Panc1 (cell line): ENCODE results near the gene BTBD19. TPM values are rescaled to one million over a fixed set of nuclear protein-coding genes. Genes with fewer than 3 reads are reported as not detected.

Experiments used
- ATAC-seq: fragments of 200-7000 bp; cut with Tn5 transposase; 2 replicates; pipeline ENCODE4 v1.9.1; 2020; ENCODE audit warnings: mild to moderate bottlenecking, moderate library complexity
- BruUV-seq: library from RNA; stranded (reverse); fragments of 400-500 nt; replicated peaks from 2 replicates; lab custom pipeline; 2021; lab: Mats Ljungman, UMichigan
- CTCF ChIA-PET: fragments of 300-600 bp; sonication (Branson Sonifier 250); formaldehyde crosslinking; loops from one replicate; lab custom pipeline; 2022; ENCODE audit warnings: antibody characterized with exemption; lab: Charles Lee
- POLR2A ChIA-PET: fragments of 300-600 bp; sonication (Branson Sonifier 250); formaldehyde crosslinking; loops from one replicate; lab custom pipeline; 2022; ENCODE audit warnings: antibody characterized with exemption; lab: Charles Lee
- DNase-seq: peaks from one replicate; pipeline ENCODE4 v3.0.0-alpha.2; 2010; ENCODE audit warnings: low read depth, low spot score
- H3K27ac ChIP-seq: 2 replicates; pipeline ENCODE4 v1.5.1; 2011; ENCODE audit warnings: mild to moderate bottlenecking, low read length, inconsistent platforms
- H3K27me3 ChIP-seq: fragments of 200-500 bp; sonication (Bioruptor generic); 2 replicates; pipeline ENCODE4 v1.6.0; 2014; ENCODE audit warnings: low read length, inconsistent platforms; ENCODE audit not compliant: control insufficient read depth, insufficient read depth
- H3K36me3 ChIP-seq: fragments of 200-500 bp; sonication (Bioruptor generic); 2 replicates; pipeline ENCODE4 v1.5.1; 2014; ENCODE audit warnings: inconsistent platforms, mild to moderate bottlenecking, low read length, moderate library complexity; ENCODE audit not compliant: control insufficient read depth, insufficient read depth
- H3K4me1 ChIP-seq: 2 replicates; pipeline ENCODE4 v1.5.1; 2011; ENCODE audit warnings: inconsistent platforms, mild to moderate bottlenecking, low read length, moderate library complexity; ENCODE audit not compliant: control insufficient read depth, insufficient read depth
- H3K4me3 ChIP-seq, 2 experiments: 2 replicates each; pipeline ENCODE4 v1.5.1; 2011 to 2012; ENCODE audit warnings: low read depth in 2 of 2, low read length in 2 of 2, mild to moderate bottlenecking in 2 of 2, inconsistent platforms in 1 of 2, moderate library complexity in 1 of 2
- H3K9me3 ChIP-seq: fragments of 200-500 bp; sonication (Bioruptor generic); 2 replicates; pipeline ENCODE4 v1.5.1; 2014; ENCODE audit warnings: low read depth, mild to moderate bottlenecking, inconsistent platforms, low read length, moderate library complexity; ENCODE audit not compliant: control insufficient read depth, insufficient read depth
- POLR2AphosphoS5 ChIP-seq: IDR thresholded peaks from 2 replicates; pipeline ENCODE4 v1.6.1; 2012; ENCODE audit warnings: mild to moderate bottlenecking, low read depth, low read length, moderate library complexity
- SIN3A ChIP-seq: IDR thresholded peaks from 2 replicates; pipeline ENCODE4 v1.6.1; 2012; ENCODE audit warnings: low read depth, mild to moderate bottlenecking, low read length, moderate library complexity, borderline replicate concordance; ENCODE audit not compliant: insufficient read depth
- TCF7L2 ChIP-seq: IDR thresholded peaks from 2 replicates; pipeline ENCODE4 v1.6.1; 2011; ENCODE audit warnings: mild to moderate bottlenecking, low read depth, low read length, inconsistent platforms
- in situ Hi-C: cut with HindIII; loops from 2 replicates; pipeline ENCODE4 v1.10.0; 2016; ENCODE audit warnings: low sequenced_read_pairs, low pct_unique_long_range_greater_than_20kb
- intact Hi-C: fragments of 100-400 bp; cut with micrococcal nuclease; formaldehyde crosslinking; loops from one replicate; pipeline ENCODE4 v1.10.0; 2022; ENCODE audit not compliant: unreplicated experiment
- total RNA-seq: library from RNA; stranded (reverse); gene quantifications from one replicate; pipeline ENCODE4 v1.2.1, GENCODE V29; 2021; ENCODE audit not compliant: unreplicated experiment
- TF ChIP-seq, protein P1 (sequence below), 2 experiments: IDR thresholded peaks; 2 replicates each; pipeline ENCODE4 v1.6.1; 2011 to 2012; ENCODE audit warnings: low read depth in 2 of 2, control low read depth in 1 of 2, low read length in 1 of 2, mild to moderate bottlenecking in 1 of 2, moderate library complexity in 1 of 2; ENCODE audit not compliant: insufficient read depth in 1 of 2
- TF ChIP-seq, protein P2 (sequence below): fragments of 450-650 bp; IDR thresholded peaks from 2 replicates; pipeline ENCODE4 v1.5.1; 2017; ENCODE audit warnings: mild to moderate bottlenecking

The BTBD19 gene
- total RNA-seq, 1 experiment from 2014 or later, result 2.6 TPM

- in situ Hi-C loops, result no loop called here
- POLR2A ChIA-PET, result interaction anchor here (0.6 kb wide), 2 partner anchors 115 to 460 kb away, joined by 3 to 6 read pairs; no protein-coding TSS in a partner anchor
- peak; percentile 88 for ATAC-seq
These were observed 34.7 kb downstream of the BTBD19 start, which contains the start of gene PTCH2 for GRCh38 chr1:44842862-44843655. TSS of gene PTCH2 (minus strand) at chr1:44843253. CDS start at chr1:44842932, 321 bp downstream.

DNA sequence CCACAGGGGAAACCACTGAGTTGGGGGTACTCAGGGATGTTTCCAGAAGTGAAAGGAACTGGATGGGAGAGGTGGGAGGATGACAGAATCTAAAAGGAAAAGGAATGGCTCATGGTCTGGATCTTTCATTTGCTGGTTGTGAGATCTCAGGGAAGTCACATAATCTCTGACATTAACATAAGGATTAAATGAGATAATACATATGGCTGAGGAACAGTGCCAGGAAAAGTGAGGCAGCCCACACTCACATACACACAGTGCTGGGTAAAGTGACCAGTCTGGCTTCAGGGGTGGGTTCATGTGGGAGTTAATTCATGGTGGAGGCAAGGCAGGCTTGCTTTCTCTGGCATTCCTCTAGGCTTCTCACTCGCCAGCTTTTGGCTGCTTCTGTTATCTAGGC is 38.7 kb downstream of the BTBD19 start:
- CTCF ChIA-PET, result no interaction called here
- no TSS peak for BruUV-seq

More at GRCh38 chr1:44842862-44843655, 34.7 kb downstream of the BTBD19 start, which contains the start of gene PTCH2:
- DNase-seq, result no peak
- Histone ChIP-seq H3K9me3 (no peaks in the 10 kb centered on the region), H3K36me3 (no peaks in the 10 kb centered on the region), H3K4me1 (no peaks in the 10 kb centered on the region), H3K4me3 (peak within 1 kb of the TSS; percentile 50 to 55), H3K27ac (no peak within 1 kb of the TSS), H3K27me3 (no peaks in the 10 kb centered on the region)
- TF ChIP-seq POLR2AphosphoS5 (no peak), SIN3A (no peak), TCF7L2 (no peak)
- TF ChIP-seq, protein P1, sequence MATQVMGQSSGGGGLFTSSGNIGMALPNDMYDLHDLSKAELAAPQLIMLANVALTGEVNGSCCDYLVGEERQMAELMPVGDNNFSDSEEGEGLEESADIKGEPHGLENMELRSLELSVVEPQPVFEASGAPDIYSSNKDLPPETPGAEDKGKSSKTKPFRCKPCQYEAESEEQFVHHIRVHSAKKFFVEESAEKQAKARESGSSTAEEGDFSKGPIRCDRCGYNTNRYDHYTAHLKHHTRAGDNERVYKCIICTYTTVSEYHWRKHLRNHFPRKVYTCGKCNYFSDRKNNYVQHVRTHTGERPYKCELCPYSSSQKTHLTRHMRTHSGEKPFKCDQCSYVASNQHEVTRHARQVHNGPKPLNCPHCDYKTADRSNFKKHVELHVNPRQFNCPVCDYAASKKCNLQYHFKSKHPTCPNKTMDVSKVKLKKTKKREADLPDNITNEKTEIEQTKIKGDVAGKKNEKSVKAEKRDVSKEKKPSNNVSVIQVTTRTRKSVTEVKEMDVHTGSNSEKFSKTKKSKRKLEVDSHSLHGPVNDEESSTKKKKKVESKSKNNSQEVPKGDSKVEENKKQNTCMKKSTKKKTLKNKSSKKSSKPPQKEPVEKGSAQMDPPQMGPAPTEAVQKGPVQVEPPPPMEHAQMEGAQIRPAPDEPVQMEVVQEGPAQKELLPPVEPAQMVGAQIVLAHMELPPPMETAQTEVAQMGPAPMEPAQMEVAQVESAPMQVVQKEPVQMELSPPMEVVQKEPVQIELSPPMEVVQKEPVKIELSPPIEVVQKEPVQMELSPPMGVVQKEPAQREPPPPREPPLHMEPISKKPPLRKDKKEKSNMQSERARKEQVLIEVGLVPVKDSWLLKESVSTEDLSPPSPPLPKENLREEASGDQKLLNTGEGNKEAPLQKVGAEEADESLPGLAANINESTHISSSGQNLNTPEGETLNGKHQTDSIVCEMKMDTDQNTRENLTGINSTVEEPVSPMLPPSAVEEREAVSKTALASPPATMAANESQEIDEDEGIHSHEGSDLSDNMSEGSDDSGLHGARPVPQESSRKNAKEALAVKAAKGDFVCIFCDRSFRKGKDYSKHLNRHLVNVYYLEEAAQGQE (IDR thresholded peaks at IDR 0.05; ENCODE audit: insufficient read depth in 1 of 2, low read depth in 2 of 2, low read length in 1 of 2), result no peak
- TF ChIP-seq, protein P2, sequence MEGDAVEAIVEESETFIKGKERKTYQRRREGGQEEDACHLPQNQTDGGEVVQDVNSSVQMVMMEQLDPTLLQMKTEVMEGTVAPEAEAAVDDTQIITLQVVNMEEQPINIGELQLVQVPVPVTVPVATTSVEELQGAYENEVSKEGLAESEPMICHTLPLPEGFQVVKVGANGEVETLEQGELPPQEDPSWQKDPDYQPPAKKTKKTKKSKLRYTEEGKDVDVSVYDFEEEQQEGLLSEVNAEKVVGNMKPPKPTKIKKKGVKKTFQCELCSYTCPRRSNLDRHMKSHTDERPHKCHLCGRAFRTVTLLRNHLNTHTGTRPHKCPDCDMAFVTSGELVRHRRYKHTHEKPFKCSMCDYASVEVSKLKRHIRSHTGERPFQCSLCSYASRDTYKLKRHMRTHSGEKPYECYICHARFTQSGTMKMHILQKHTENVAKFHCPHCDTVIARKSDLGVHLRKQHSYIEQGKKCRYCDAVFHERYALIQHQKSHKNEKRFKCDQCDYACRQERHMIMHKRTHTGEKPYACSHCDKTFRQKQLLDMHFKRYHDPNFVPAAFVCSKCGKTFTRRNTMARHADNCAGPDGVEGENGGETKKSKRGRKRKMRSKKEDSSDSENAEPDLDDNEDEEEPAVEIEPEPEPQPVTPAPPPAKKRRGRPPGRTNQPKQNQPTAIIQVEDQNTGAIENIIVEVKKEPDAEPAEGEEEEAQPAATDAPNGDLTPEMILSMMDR, result no peak
- intact Hi-C loops, result no loop called here
- BruUV-seq, result no TSS peak
- CTCF ChIA-PET, result interaction anchor here (0.6 to 0.7 kb wide), 2 partner anchors 9 to 295 kb away, joined by 3 to 8 read pairs; no protein-coding TSS in a partner anchor

More for the DNA sequence above, 38.7 kb downstream of the BTBD19 start:
- in situ Hi-C loops (no loop called here), intact Hi-C loops (no loop called here)
- no peak overlapping the region for H3K27ac ChIP-seq
- H3K27me3 ChIP-seq, result no peaks in the 10 kb centered on the region
- DNase-seq, result no peak
- no peak for ATAC-seq
- POLR2A ChIA-PET, result no interaction called here
- TF ChIP-seq POLR2AphosphoS5, result no peak
- no peak for TF ChIP-seq TCF7L2
- TF ChIP-seq, protein P2, result no peak
- no peak for TF ChIP-seq SIN3A
- TF ChIP-seq, protein P1 (IDR thresholded peaks at IDR 0.05; ENCODE audit: insufficient read depth in 1 of 2, low read depth in 2 of 2, low read length in 1 of 2), result no peak
- no peaks in the 10 kb centered on the region for H3K4me1 ChIP-seq
- H3K4me3 ChIP-seq, result no peak overlapping the region
- no peaks in the 10 kb centered on the region for H3K9me3 ChIP-seq
- H3K36me3 ChIP-seq, result no peaks in the 10 kb centered on the region
